ENCODE results near the gene DNPH1.

Gene DNPH1

DNA sequence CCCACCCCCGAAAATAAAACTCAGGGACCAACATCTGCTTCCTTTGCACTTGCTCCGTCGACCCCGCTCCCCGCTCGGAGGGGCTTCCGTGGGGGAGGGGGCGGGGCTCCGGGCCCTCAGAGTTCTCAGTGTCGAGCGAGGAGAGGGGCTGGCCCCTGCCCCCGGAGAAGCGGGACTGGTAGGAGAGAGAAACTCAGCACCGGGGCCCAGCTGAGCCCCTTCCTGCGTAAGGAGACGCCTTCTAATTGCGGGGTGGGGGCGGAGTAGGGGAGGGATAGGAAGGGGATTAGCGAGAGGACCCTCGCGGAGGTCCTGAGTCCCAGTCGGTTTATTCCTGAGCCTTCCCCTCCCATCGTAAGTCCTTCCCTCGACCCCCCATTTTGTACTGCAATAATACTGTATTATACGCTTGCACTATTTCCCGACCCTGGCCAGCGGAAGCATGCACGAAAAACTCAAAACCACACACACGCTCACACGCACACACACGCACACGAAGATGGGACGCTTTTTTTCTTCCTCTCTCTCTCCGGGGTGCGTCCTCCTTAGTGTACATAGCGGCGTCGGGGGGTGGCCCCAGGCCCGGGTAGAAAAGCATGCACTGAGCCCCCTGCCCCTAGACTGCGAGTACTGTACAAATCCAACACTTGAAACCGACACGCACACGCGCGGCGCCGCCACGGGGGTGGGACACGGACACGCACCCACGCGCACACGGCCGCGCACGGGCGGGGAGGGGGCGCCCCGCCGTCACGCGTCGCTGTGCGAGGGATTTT lies 46.7 kb upstream of the DNPH1 start:
- no peak for TF ChIP-seq CTCF (conservative IDR thresholded peaks at IDR 0.05; ENCODE audit: low read depth)
- POLR2A ChIA-PET (ENCODE audit: low non-redundant PET), result no interaction called here
- no peak for DNase-seq (ENCODE audit: low spot score)
- H3K27ac ChIP-seq, result no peak overlapping the region
- CTCF ChIA-PET, result interaction anchor here (0.5 to 0.7 kb wide), 2 partner anchors 13 to 20 kb away, joined by 3 read pairs; no protein-coding TSS in a partner anchor

DNA sequence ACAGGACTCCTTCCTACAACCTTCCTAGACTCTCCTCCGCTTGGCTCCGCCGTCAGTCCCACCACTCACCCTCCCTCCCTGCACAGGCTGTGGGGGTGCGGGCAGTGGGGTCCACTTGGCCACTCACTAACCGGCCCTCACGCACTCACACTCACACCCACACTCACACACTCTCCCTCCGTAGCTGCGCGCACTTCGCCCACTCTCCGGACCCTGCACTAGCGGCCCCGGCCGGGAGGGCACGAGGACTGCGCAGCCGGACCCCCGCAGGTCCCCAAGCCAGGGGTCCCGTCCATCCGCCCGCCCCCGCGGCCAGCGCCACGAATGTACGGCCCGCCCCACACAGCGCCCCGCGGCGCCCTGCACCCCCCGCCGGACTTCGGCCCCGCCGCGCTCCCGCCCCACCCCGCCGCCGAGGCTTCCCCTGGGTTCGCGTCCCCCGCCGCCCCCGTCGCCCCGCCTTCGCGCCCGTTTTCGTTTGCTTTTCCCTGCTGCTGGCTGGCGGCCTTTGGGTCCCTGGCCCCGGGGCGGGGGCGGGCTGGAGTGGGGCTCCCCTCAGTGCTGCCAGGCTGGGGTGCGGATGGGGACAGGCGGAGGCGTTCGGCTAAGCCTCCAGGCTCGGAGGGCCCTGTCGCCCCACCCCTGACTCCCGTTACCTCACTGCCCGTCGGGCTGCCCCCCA lies 45.8 kb upstream of the DNPH1 start:
- H3K27ac ChIP-seq, result no peak overlapping the region
- POLR2A ChIA-PET (ENCODE audit: low non-redundant PET), result no interaction called here
- CTCF ChIA-PET, result interaction anchor here (0.7 kb wide), 1 partner anchor 21 kb away, joined by 3 read pairs; no protein-coding TSS in a partner anchor
- no peak for TF ChIP-seq CTCF (conservative IDR thresholded peaks at IDR 0.05; ENCODE audit: low read depth)
- DNase-seq (ENCODE audit: low spot score), result no peak

- ChIA-PET CTCF (no interaction called here), POLR2A (ENCODE audit: low non-redundant PET) (no interaction called here)
- no peak overlapping the region for H3K27ac ChIP-seq
- DNase-seq (ENCODE audit: low spot score), result no peak
- no peak for TF ChIP-seq CTCF (conservative IDR thresholded peaks at IDR 0.05; ENCODE audit: low read depth)
Observed at GRCh38 chr6:43274127-43274915, 45.0 kb upstream of the DNPH1 start.

GRCh38 chr6:43273707-43274106 lies 44.4 kb upstream of the DNPH1 start:
- no peak for DNase-seq (ENCODE audit: low spot score)
- H3K27ac ChIP-seq, result no peak overlapping the region
- CTCF ChIA-PET, result no interaction called here
- POLR2A ChIA-PET (ENCODE audit: low non-redundant PET), result no interaction called here
- no peak for TF ChIP-seq CTCF (conservative IDR thresholded peaks at IDR 0.05; ENCODE audit: low read depth)

GRCh38 chr6:43271944-43272343 lies 42.7 kb upstream of the DNPH1 start:
- no peak overlapping the region for H3K27ac ChIP-seq
- TF ChIP-seq CTCF (conservative IDR thresholded peaks at IDR 0.05; ENCODE audit: low read depth), result no peak
- ChIA-PET CTCF (no interaction called here), POLR2A (ENCODE audit: low non-redundant PET) (no interaction called here)
- no peak for DNase-seq (ENCODE audit: low spot score)

DNA sequence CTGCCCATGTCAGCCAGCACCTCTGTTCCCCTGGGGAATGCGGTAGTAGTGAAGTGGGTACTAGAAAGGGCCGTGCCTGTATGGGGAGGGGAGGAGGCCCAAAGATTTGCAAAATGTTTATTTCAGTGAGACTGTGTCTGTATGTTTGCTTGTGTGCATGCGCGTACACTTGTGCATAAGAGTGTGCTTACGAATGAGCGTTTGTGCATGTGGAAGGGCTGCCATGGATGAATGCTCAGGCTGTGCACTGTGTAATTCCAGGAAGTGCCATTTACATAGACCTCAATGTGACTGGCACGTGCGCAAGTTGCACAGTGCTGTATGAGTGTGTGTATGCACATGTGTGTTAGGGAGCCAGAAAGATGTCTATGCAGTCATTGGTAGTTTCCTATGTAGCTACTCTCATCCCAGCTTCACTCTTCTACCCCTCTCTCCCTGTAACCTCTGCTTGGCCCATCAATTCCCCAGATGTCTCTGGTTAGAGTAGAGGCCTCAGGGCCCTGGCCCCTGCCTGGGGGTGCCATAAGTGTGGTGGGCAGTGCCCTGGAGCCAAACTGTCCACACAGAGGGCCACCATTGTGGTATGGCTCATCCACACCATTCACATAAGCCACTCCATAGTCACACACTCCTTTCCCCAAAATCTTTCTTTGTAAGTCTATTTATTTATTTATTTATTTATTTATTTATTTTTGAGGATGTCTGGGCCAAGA lies 42.0 kb upstream of the DNPH1 start:
- no peak for TF ChIP-seq CTCF (conservative IDR thresholded peaks at IDR 0.05; ENCODE audit: low read depth)
- CTCF ChIA-PET, result interaction anchor here (0.6 kb wide), 1 partner anchor 127 kb away, joined by 3 read pairs; no protein-coding TSS in a partner anchor
- H3K27ac ChIP-seq, result no peak overlapping the region
- POLR2A ChIA-PET (ENCODE audit: low non-redundant PET), result no interaction called here
- no peak for DNase-seq (ENCODE audit: low spot score)
